ENCODE results near the gene ZG16B.

ZG16B gene

GRCh38 chr16:2825906-2826305 is 4.2 kb upstream of the ZG16B start:
- DNase-seq = no peak

GRCh38 chr16:2826591-2827373 is 3.3 kb upstream of the ZG16B start:
- no peak for DNase-seq

- DNase-seq = no peak
Measured at GRCh38 chr16:2827374-2827791, 2.7 kb upstream of the ZG16B start.

- DNase-seq = no peak
Measured at GRCh38 chr16:2827831-2828520, 2.1 kb upstream of the ZG16B start.

GRCh38 chr16:2828521-2828840 is 1.6 kb upstream of the ZG16B start:
- no peak for DNase-seq

- DNase-seq = no peak
Measured at GRCh38 chr16:2828876-2829430, 1.1 kb upstream of the ZG16B start.

- no peak for DNase-seq
Measured at GRCh38 chr16:2830355-2830695, 222 bp downstream of the ZG16B start.

GRCh38 chr16:2831203-2831602 is 1.1 kb downstream of the ZG16B start:
- no peak for DNase-seq

- DNase-seq = no peak
Measured at GRCh38 chr16:2833776-2834175, 3.7 kb downstream of the ZG16B start.

GRCh38 chr16:2834968-2835367 is 4.9 kb downstream of the ZG16B start:
- no peak for DNase-seq

- peak; percentile 89 for DNase-seq
Measured at GRCh38 chr16:2835638-2836493, 5.8 kb downstream of the ZG16B start.

GRCh38 chr16:2836646-2837508 is 6.8 kb downstream of the ZG16B start:
- no peak for DNase-seq

- peak; percentile 69 for DNase-seq
Measured at GRCh38 chr16:2838928-2839327, 8.8 kb downstream of the ZG16B start.

GRCh38 chr16:2839650-2840450 is 9.7 kb downstream of the ZG16B start:
- DNase-seq = no peak

- no peak for DNase-seq
Measured at GRCh38 chr16:2840914-2841313, 10.8 kb downstream of the ZG16B start.

GRCh38 chr16:2841606-2842339 is 11.7 kb downstream of the ZG16B start:
- no peak for DNase-seq

GRCh38 chr16:2842340-2843000 is 12.4 kb downstream of the ZG16B start:
- DNase-seq = no peak

GRCh38 chr16:2843526-2843925 is 13.4 kb downstream of the ZG16B start:
- DNase-seq = no peak

GRCh38 chr16:2845116-2845515 is 15.0 kb downstream of the ZG16B start:
- no peak for DNase-seq

Measured in HCEC 1CT (cell line).